Endothelial cell of umbilical vein (primary cell): Measurements from ENCODE around the gene ANGEL1. TPM values are rescaled to one million over a fixed set of nuclear protein-coding genes. Genes with fewer than 3 reads are reported as not detected.

Experiments
- BruUV-seq: library from RNA; stranded (reverse); fragments of 400-500 nt; replicated peaks from 2 replicates; lab custom pipeline; 2021; lab: Mats Ljungman, UMichigan
- CTCF ChIA-PET: fragments of 300-600, 350-600 bp; sonication (Branson Sonifier 250); formaldehyde crosslinking; loops from one replicate; lab custom pipeline; 2021; ENCODE audit warnings: antibody characterized with exemption, inconsistent platforms; lab: Charles Lee
- POLR2A ChIA-PET: fragments of 300-600, 350-600 bp; sonication (Branson Sonifier 250); formaldehyde crosslinking; loops from one replicate; lab custom pipeline; 2021; ENCODE audit warnings: antibody characterized with exemption, inconsistent platforms; lab: Charles Lee
- DNase-seq: peaks from one replicate; pipeline ENCODE4 v3.0.0-alpha.2; 2011; ENCODE audit warnings: low read depth, low spot score
- FAIRE-seq: peaks from 2 replicates; lab custom pipeline; 2011; peaks lifted over from hg19 to GRCh38; lab: Jason Lieb, UNC
- H2AFZ ChIP-seq: 2 replicates; pipeline ENCODE4 v1.6.0; 2012; ENCODE audit warnings: low read depth, low read length, control low read depth, inconsistent platforms
- H3K27ac ChIP-seq: 2 replicates; pipeline ENCODE4 v1.5.1; 2011; ENCODE audit warnings: low read depth, mild to moderate bottlenecking, control low read depth, low read length, moderate library complexity; ENCODE audit not compliant: insufficient read depth
- H3K27me3 ChIP-seq, 2 experiments: 2 replicates each; pipeline versions ENCODE4 v1.6.0 to v1.6.1; 2011; ENCODE audit warnings: low read length in 2 of 2, mixed read lengths in 1 of 2; ENCODE audit not compliant: control insufficient read depth in 2 of 2, insufficient read depth in 2 of 2
- H3K36me3 ChIP-seq, 2 experiments: 2 replicates in 1 of 2; 3 replicates in 1 of 2; pipeline ENCODE4 v1.5.1; 2011; ENCODE audit warnings: low read length in 2 of 2, mild to moderate bottlenecking in 1 of 2, moderate library complexity in 1 of 2; ENCODE audit not compliant: control insufficient read depth in 2 of 2, insufficient read depth in 2 of 2; ENCODE audit errors: extremely low read depth in 1 of 2
- H3K4me1 ChIP-seq: 3 replicates; pipeline ENCODE4 v1.5.1; 2011; ENCODE audit warnings: mild to moderate bottlenecking, low read length; ENCODE audit not compliant: control insufficient read depth, insufficient read depth; ENCODE audit errors: extremely low read depth
- H3K4me2 ChIP-seq: 2 replicates; pipeline ENCODE4 v1.6.1; 2011; ENCODE audit warnings: low read length, control low read depth, mixed read lengths; ENCODE audit not compliant: insufficient read depth
- H3K4me3 ChIP-seq, 3 experiments: fragments of 200-600 bp in 1 of 3; sonication (generic), shearing (Covaris generic) in 1 of 3; replicated peaks in 1 of 3; 2 replicates each; pipeline ENCODE4 v1.5.1; 2011 to 2016; ENCODE audit warnings: control low read depth in 3 of 3, low read length in 3 of 3, mild to moderate bottlenecking in 2 of 3, inconsistent platforms in 1 of 3, low read depth in 1 of 3, moderate library complexity in 1 of 3; ENCODE audit not compliant: insufficient read depth in 1 of 3
- H3K79me2 ChIP-seq: 2 replicates; pipeline ENCODE4 v1.6.0; 2012; ENCODE audit warnings: low read length, inconsistent platforms; ENCODE audit not compliant: control insufficient read depth, insufficient read depth
- H3K9ac ChIP-seq: replicated peaks from 2 replicates; pipeline ENCODE3; 2011; ENCODE audit warnings: low read length, control low read depth; ENCODE audit not compliant: insufficient read depth; ENCODE audit errors: extremely low read depth
- H3K9me1 ChIP-seq: replicated peaks from 3 replicates; pipeline ENCODE4 v1.6.0; 2011; ENCODE audit warnings: mild to moderate bottlenecking, low read length; ENCODE audit not compliant: control insufficient read depth, insufficient read depth; ENCODE audit errors: extremely low read depth
- H3K9me3 ChIP-seq: replicated peaks from 2 replicates; pipeline ENCODE4 v1.5.1; 2012; ENCODE audit warnings: low read length, inconsistent platforms; ENCODE audit not compliant: control insufficient read depth, insufficient read depth
- H4K20me1 ChIP-seq: replicated peaks from 2 replicates; pipeline ENCODE3; 2011; ENCODE audit warnings: mild to moderate bottlenecking, low read length; ENCODE audit not compliant: control insufficient read depth, insufficient read depth; ENCODE audit errors: extremely low read depth
- EZH2 ChIP-seq: IDR thresholded peaks from 2 replicates; pipeline ENCODE4 v1.6.1; 2012; ENCODE audit warnings: borderline replicate concordance, low read depth, mild to moderate bottlenecking, moderate library complexity, low read length, inconsistent platforms; ENCODE audit not compliant: severe bottlenecking
- FOS ChIP-seq: IDR thresholded peaks from 2 replicates; pipeline ENCODE4 v1.6.1; 2011; ENCODE audit warnings: mild to moderate bottlenecking, low read length, moderate library complexity, borderline replicate concordance; ENCODE audit not compliant: insufficient read depth
- MYC ChIP-seq: IDR thresholded peaks from one replicate; pipeline ENCODE4 v1.6.1; 2011; ENCODE audit warnings: mild to moderate bottlenecking, low read depth, low read length
- POLR2A ChIP-seq: IDR thresholded peaks from 2 replicates; pipeline ENCODE4 v1.6.1; 2012; ENCODE audit warnings: low read depth, mild to moderate bottlenecking, control low read depth, low read length
- dilution Hi-C: fragments of 300-500 bp; cut with MboI; formaldehyde crosslinking; loops from one replicate; pipeline ENCODE4 v1.15.0; 2019; ENCODE audit warnings: low sequenced_read_pairs; ENCODE audit not compliant: extremely low pct_ligation_motif_present
- intact Hi-C: fragments of 100-400 bp; cut with micrococcal nuclease; formaldehyde crosslinking; loops from one replicate; pipeline ENCODE4 v1.10.0; 2022
- polyA plus RNA-seq, 4 experiments: library from polyadenylated mRNA; depleted of rRNA in 3 of 4; stranded (reverse) in 3 of 4; unstranded in 1 of 4; fragments of >200 nt; gene quantifications; 2 replicates each; pipeline versions ENCODE4 v1.2.1 to v1.2.3, GENCODE V29; 2011 to 2012; ENCODE audit warnings: missing spikeins in 1 of 4
- total RNA-seq: library from RNA; stranded (reverse); gene quantifications from 2 replicates; pipeline ENCODE4 v1.2.3, GENCODE V29; 2021
- TF ChIP-seq, protein P1 (sequence below): IDR thresholded peaks from 2 replicates; pipeline ENCODE4 v1.6.1; 2011; ENCODE audit not compliant: insufficient read depth, insufficient read length

ANGEL1 gene
- total and polyA plus RNA-seq, 2 donors (not counting 3 experiments of a cell fraction or from before 2014, with no cell fraction given), result 14.8 to 22.0 TPM

DNA sequence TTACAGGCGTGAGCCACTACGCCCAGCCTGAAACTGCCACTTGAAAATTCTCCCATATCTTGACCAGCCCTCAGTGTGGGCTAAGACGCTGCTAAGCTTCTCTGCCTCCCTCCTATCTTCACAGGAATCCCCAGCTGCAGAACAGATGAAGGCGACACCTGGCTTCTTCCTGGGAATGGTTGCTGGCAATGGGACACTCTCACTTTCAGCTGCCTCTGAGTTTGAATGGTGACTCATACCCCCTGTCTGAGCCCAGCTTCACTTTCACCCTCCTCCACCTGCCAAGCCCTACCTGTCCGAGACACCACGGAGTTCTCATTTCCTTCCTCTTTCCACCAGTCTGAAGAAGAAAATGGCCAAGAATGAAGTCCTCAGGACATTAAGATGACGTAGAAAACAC lies 69.7 kb downstream of the ANGEL1 start:
- H4K20me1 ChIP-seq, result no peaks in the 10 kb centered on the region
- no peak overlapping the region for H3K27ac ChIP-seq
- no peak overlapping the region for H2AFZ ChIP-seq
- H3K4me2 ChIP-seq, result no peak overlapping the region
- POLR2A ChIA-PET, result no interaction called here
- no peak overlapping the region for H3K4me3 ChIP-seq
- H3K27me3 ChIP-seq, result peaks cover 0 to 5% of the 10 kb centered on the region in 2 experiments
- no peak overlapping the region for H3K9ac ChIP-seq
- dilution Hi-C loops (no loop called here), intact Hi-C loops (no loop called here)
- no peaks in the 10 kb centered on the region for H3K79me2 ChIP-seq
- H3K9me3 ChIP-seq, result no peaks in the 10 kb centered on the region
- TF ChIP-seq EZH2 (no peak), POLR2A (no peak), FOS (no peak)
- H3K36me3 ChIP-seq, result no peaks in the 10 kb centered on the region
- DNase-seq (no peak), FAIRE-seq (no peak)
- H3K4me1 ChIP-seq, result no peaks in the 10 kb centered on the region
- no TSS peak for BruUV-seq
- H3K9me1 ChIP-seq, result no peaks in the 10 kb centered on the region
- CTCF ChIA-PET, result interaction anchor here (1.2 to 1.4 kb wide), 2 partner anchors 13 to 32 kb away, joined by 3 to 4 read pairs; no protein-coding TSS in a partner anchor

DNA sequence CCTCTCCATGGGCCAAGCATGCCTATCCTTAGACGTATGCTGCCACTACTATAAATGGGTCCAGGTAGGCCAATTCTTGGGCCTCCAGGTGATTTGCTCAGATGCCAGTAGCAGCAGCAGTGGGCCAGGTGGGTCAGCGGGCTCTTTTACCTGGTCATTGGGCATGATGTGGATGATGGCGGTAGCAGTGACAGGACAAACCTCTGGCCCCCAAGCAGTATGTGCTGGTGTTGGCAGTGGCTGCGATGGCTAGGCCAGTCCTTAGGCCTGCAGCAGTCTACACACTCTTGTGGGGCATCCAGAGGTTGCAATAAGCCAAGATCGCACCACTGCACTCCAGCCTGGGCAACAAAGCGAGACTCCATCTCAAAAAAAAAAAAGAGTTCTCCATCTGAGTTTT lies 70.5 kb downstream of the ANGEL1 start:
- Histone ChIP-seq H3K4me1 (no peaks in the 10 kb centered on the region), H3K36me3 (no peaks in the 10 kb centered on the region), H3K4me2 (no peak overlapping the region), H3K9me1 (no peaks in the 10 kb centered on the region), H4K20me1 (no peaks in the 10 kb centered on the region), H3K4me3 (no peak overlapping the region), H3K9me3 (no peaks in the 10 kb centered on the region), H3K27ac (no peak overlapping the region), H3K27me3 (peaks cover 0 to 5% of the 10 kb centered on the region in 2 experiments), H3K79me2 (no peaks in the 10 kb centered on the region), H3K9ac (no peak overlapping the region), H2AFZ (no peak overlapping the region)
- FAIRE-seq (no peak), DNase-seq (no peak)
- dilution Hi-C loops, result no loop called here
- ChIA-PET CTCF (no interaction called here), POLR2A (no interaction called here)
- intact Hi-C loops, result no loop called here
- TF ChIP-seq, protein P1, sequence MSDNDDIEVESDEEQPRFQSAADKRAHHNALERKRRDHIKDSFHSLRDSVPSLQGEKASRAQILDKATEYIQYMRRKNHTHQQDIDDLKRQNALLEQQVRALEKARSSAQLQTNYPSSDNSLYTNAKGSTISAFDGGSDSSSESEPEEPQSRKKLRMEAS, result no peak
- TF ChIP-seq FOS (no peak), MYC (no peak)
- no TSS peak for BruUV-seq
